SK-N-MC (cell line): ENCODE results near the gene CCDC120.

ENCODE experiments used
- EZH2 ChIP-seq: fragments of 200-600 bp; sonication (generic); IDR thresholded peaks from one replicate; pipeline ENCODE4 v1.6.1; 2017; ENCODE audit warnings: antibody characterized with exemption
- FOXP2 ChIP-seq: optimal IDR thresholded peaks from 2 replicates; pipeline ENCODE3; 2011; ENCODE audit warnings: mild to moderate bottlenecking, moderate library complexity; ENCODE audit not compliant: insufficient read depth; ENCODE audit errors: extremely low read length, control extremely low read depth
- POLR2AphosphoS5 ChIP-seq: IDR thresholded peaks from 2 replicates; pipeline ENCODE4 v1.6.1; 2012; ENCODE audit warnings: mild to moderate bottlenecking, low read depth, low read length, borderline replicate concordance

GRCh38 chrX:49089553-49089952 lies 30.8 kb downstream of the CCDC120 start:
- TF ChIP-seq EZH2, result no peak
- TF ChIP-seq POLR2AphosphoS5, result no peak
- TF ChIP-seq FOXP2, result no peak
